H9 (cell line): ENCODE data around the gene CDH4. TPM values are rescaled to one million over a fixed set of nuclear protein-coding genes. Genes with fewer than 3 reads are reported as not detected.

Experiments used
- DNase-seq: peaks from one replicate; pipeline ENCODE4 v3.0.0-alpha.2; 2017
- H2AFZ ChIP-seq: one replicate; pipeline ENCODE4 v1.6.1; 2013; ENCODE audit warnings: mild to moderate bottlenecking, low read length, control low read depth, moderate library complexity
- H2AK5ac ChIP-seq: 2 replicates; pipeline ENCODE4 v1.6.1; 2013; ENCODE audit warnings: low read length, control low read depth, mixed read lengths; ENCODE audit not compliant: insufficient read length
- H2BK120ac ChIP-seq: one replicate; pipeline ENCODE4 v1.6.1; 2013; ENCODE audit warnings: low read depth, mild to moderate bottlenecking, low read length, control low read depth, inconsistent platforms; ENCODE audit not compliant: poor library complexity, severe bottlenecking
- H2BK12ac ChIP-seq: 2 replicates; pipeline ENCODE4 v1.6.1; 2013; ENCODE audit warnings: low read length, control low read depth, mixed read lengths, low read depth; ENCODE audit not compliant: insufficient read length
- H2BK15ac ChIP-seq: 2 replicates; pipeline ENCODE4 v1.6.1; 2013; ENCODE audit warnings: low read depth, low read length, control low read depth
- H2BK20ac ChIP-seq: one replicate; pipeline ENCODE4 v1.6.1; 2013; ENCODE audit warnings: low read depth, mild to moderate bottlenecking, low read length, control low read depth, inconsistent platforms; ENCODE audit not compliant: poor library complexity, severe bottlenecking
- H2BK5ac ChIP-seq: 2 replicates; pipeline ENCODE4 v1.6.1; 2013; ENCODE audit warnings: low read length, control low read depth, mixed read lengths; ENCODE audit not compliant: insufficient read length
- H3K14ac ChIP-seq: 2 replicates; pipeline ENCODE4 v1.6.1; 2013; ENCODE audit warnings: low read length, control low read depth; ENCODE audit not compliant: insufficient read depth
- H3K18ac ChIP-seq: 2 replicates; pipeline ENCODE4 v1.6.1; 2013; ENCODE audit warnings: low read depth, mild to moderate bottlenecking, mixed read lengths, low read length, control low read depth; ENCODE audit not compliant: insufficient read length
- H3K23ac ChIP-seq: 2 replicates; pipeline ENCODE4 v1.6.1; 2013; ENCODE audit warnings: low read length, control low read depth, mixed read lengths, low read depth; ENCODE audit not compliant: insufficient read length
- H3K23me2 ChIP-seq: 2 replicates; pipeline ENCODE4 v1.6.1; 2013; ENCODE audit warnings: low read depth, mild to moderate bottlenecking, mixed read lengths, low read length, control low read depth; ENCODE audit not compliant: insufficient read length, poor library complexity, severe bottlenecking
- H3K27ac ChIP-seq: 2 replicates; pipeline ENCODE4 v1.5.1; 2013; ENCODE audit warnings: low read length, control low read depth, mixed read lengths, low read depth; ENCODE audit not compliant: insufficient read length
- H3K27me3 ChIP-seq: 2 replicates; pipeline ENCODE4 v1.6.1; 2013; ENCODE audit warnings: low read length, control low read depth, inconsistent platforms; ENCODE audit not compliant: insufficient read depth
- H3K4ac ChIP-seq: 2 replicates; pipeline ENCODE4 v1.6.1; 2013; ENCODE audit warnings: low read depth, mild to moderate bottlenecking, control low read depth, inconsistent platforms, low read length, moderate library complexity
- H3K4me1 ChIP-seq: 2 replicates; pipeline ENCODE4 v1.6.1; 2013; ENCODE audit warnings: low read length, control low read depth, inconsistent platforms; ENCODE audit not compliant: insufficient read depth
- H3K4me2 ChIP-seq: 2 replicates; pipeline ENCODE4 v1.6.1; 2013; ENCODE audit warnings: low read length, control low read depth, mixed read lengths; ENCODE audit not compliant: insufficient read length, insufficient read depth
- H3K56ac ChIP-seq: 2 replicates; pipeline ENCODE4 v1.6.1; 2013; ENCODE audit warnings: low read depth, mild to moderate bottlenecking, mixed read lengths, low read length, control low read depth; ENCODE audit not compliant: insufficient read length
- H3K79me1 ChIP-seq: 2 replicates; pipeline ENCODE4 v1.6.1; 2013; ENCODE audit warnings: low read depth, mild to moderate bottlenecking, moderate library complexity, low read length, control low read depth, inconsistent platforms; ENCODE audit not compliant: insufficient read depth, poor library complexity, severe bottlenecking
- H3K79me2 ChIP-seq: 2 replicates; pipeline ENCODE4 v1.6.1; 2013; ENCODE audit warnings: low read length, control low read depth, inconsistent platforms; ENCODE audit not compliant: insufficient read depth
- H3K9ac ChIP-seq: 2 replicates; pipeline ENCODE4 v1.6.1; 2013; ENCODE audit warnings: low read length, control low read depth, mixed read lengths; ENCODE audit not compliant: insufficient read length; ENCODE audit errors: extremely low read depth
- H3K9me3 ChIP-seq: one replicate; pipeline ENCODE4 v1.6.1; 2013; ENCODE audit warnings: low read depth, low read length, inconsistent platforms; ENCODE audit not compliant: control insufficient read depth
- H3T11ph ChIP-seq: one replicate; pipeline ENCODE4 v1.6.1; 2013; ENCODE audit warnings: mild to moderate bottlenecking, low read length, control low read depth, inconsistent platforms
- H4K20me1 ChIP-seq: one replicate; pipeline ENCODE4 v1.6.1; 2013; ENCODE audit not compliant: control insufficient read depth, insufficient read length, insufficient read depth
- H4K5ac ChIP-seq: 2 replicates; pipeline ENCODE4 v1.6.1; 2013; ENCODE audit warnings: low read depth, mild to moderate bottlenecking, mixed read lengths, low read length, control low read depth; ENCODE audit not compliant: insufficient read length
- H4K8ac ChIP-seq: replicated peaks from 2 replicates; pipeline ENCODE4 v1.6.1; 2013; ENCODE audit warnings: low read length, control low read depth, mixed read lengths, low read depth; ENCODE audit not compliant: insufficient read length
- H4K91ac ChIP-seq: 2 replicates; pipeline ENCODE4 v1.6.1; 2013; ENCODE audit warnings: low read depth, mild to moderate bottlenecking, moderate library complexity, mixed read lengths, low read length, control low read depth; ENCODE audit not compliant: insufficient read length
- H3K27ac Mint-ChIP-seq, 3 experiments: 2 replicates in 2 of 3; 3 replicates in 1 of 3; pipeline ENCODE4 v1.8.0; 2020 to 2021; ENCODE audit warnings: mixed read lengths in 3 of 3, mild to moderate bottlenecking in 1 of 3, moderate library complexity in 1 of 3
- H3K27me3 Mint-ChIP-seq: 2 replicates; pipeline ENCODE4 v1.8.0; 2021; ENCODE audit warnings: low read depth, mild to moderate bottlenecking, moderate library complexity, mixed read lengths
- H3K36me3 Mint-ChIP-seq, 3 experiments: 2 replicates in 2 of 3; 3 replicates in 1 of 3; pipeline ENCODE4 v1.8.0; 2020 to 2021; ENCODE audit warnings: low read depth in 3 of 3, mixed read lengths in 3 of 3; ENCODE audit not compliant: insufficient read depth in 1 of 3
- H3K4me1 Mint-ChIP-seq, 2 experiments: 2 replicates each; pipeline ENCODE4 v1.8.0; 2020; ENCODE audit warnings: mixed read lengths in 2 of 2
- H3K4me3 Mint-ChIP-seq, 2 experiments: 2 replicates in 1 of 2; 3 replicates in 1 of 2; pipeline ENCODE4 v1.8.0; 2020 to 2021; ENCODE audit warnings: mild to moderate bottlenecking in 2 of 2, mixed read lengths in 2 of 2, moderate library complexity in 1 of 2
- H3K9me3 Mint-ChIP-seq, 2 experiments: 2 replicates in 1 of 2; 3 replicates in 1 of 2; pipeline ENCODE4 v1.8.0; 2020; ENCODE audit warnings: mild to moderate bottlenecking in 2 of 2, mixed read lengths in 2 of 2, moderate library complexity in 1 of 2
- CTCF ChIP-seq: fragments of 200-600 bp; sonication (generic); conservative IDR thresholded peaks from 3 replicates; pipeline ENCODE4 v1.8.0; 2021; ENCODE audit warnings: antibody characterized with exemption, mild to moderate bottlenecking
- WGBS: extraction: QIAGEN DNeasy Blood & Tissue Kit; methylation state at CpG from one replicate; pipeline ENCODE4 v1.1.7; 2013; ENCODE audit warnings: missing lambda C conversion rate, low lambda C conversion rate, mixed read lengths; ENCODE audit not compliant: insufficient read length; ENCODE audit errors: extremely low coverage; 5-methylcytosine and 5-hydroxymethylcytosine counted together
- total RNA-seq: library from RNA; stranded (reverse); gene quantifications from 2 replicates; pipeline ENCODE4 v1.2.1, GENCODE V29; 2021

Gene CDH4
- total RNA-seq, 1 experiment from 2014 or later, result 3.0 TPM

DNA sequence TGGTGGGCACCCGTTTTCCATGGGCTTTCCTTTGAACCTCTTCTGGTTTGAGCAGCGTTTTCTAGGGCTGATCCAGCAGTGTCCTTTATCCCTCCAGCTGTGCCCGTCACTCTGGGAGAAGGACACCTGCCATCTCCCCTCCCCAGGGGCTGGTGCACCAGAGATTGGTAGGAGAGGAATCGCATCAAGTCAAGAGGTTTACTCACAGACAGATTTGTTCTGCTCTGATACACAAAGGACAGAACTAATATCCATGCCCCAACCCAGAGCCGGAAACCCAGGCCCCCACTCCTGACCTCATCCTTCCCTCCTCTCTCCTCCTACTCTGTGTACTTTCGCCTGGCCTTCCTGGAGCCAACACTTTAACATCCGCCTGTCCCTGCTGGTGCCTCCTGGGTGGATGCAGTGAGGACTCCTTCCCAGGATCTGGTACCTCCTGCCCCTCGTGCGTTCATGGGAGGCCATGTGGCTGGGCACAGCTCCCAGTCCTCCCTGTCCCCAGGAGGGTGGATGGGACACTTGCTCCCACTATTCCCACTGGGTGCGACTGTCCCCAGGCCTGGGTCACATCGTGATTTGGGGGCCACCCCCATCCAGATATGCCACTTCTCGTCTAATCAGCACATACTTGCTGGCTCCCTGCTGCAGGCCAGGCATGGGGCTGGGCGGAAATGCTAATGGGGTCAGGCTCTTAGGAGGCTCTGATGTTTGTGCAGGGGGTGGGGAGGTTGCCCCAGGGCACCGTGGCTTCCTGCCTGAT lies 286.3 kb downstream of the CDH4 start:
- no peak overlapping the region for H2BK120ac ChIP-seq
- H3K4me3 Mint-ChIP-seq, result no peak overlapping the region
- H4K5ac ChIP-seq, result no peak overlapping the region
- no peaks in the 10 kb centered on the region for H3K4me1 ChIP-seq
- peaks cover 0 to 4% (median 0%) of the 10 kb centered on the region in 3 experiments; a peak in 1 of 7 replicates for H3K36me3 Mint-ChIP-seq
- no peak overlapping the region for H3K18ac ChIP-seq
- H3K27ac Mint-ChIP-seq, result no peak overlapping the region
- no peak overlapping the region for H3K56ac ChIP-seq
- H4K20me1 ChIP-seq, result no peaks in the 10 kb centered on the region
- no peak overlapping the region for H2BK5ac ChIP-seq
- H4K91ac ChIP-seq, result no peak overlapping the region
- no peaks in the 10 kb centered on the region; a peak in 1 of 5 replicates for H3K9me3 Mint-ChIP-seq
- H4K8ac ChIP-seq, result no peak overlapping the region
- no peak for TF ChIP-seq CTCF
- WGBS, result no CpG with 5 or more reads among the region's 14 CpGs
- H2BK15ac ChIP-seq, result no peak overlapping the region
- no peak overlapping the region; the same call in 1 of the 2 replicates for H3K14ac ChIP-seq
- H3K79me1 ChIP-seq, result no peaks in the 10 kb centered on the region
- no peak overlapping the region for H3K23ac ChIP-seq
- H2AK5ac ChIP-seq, result no peak overlapping the region
- H2BK20ac ChIP-seq, result no peak overlapping the region
- H3K9ac ChIP-seq, result no peak overlapping the region
- no peak overlapping the region for H2AFZ ChIP-seq
- H3K23me2 ChIP-seq, result no peaks in the 10 kb centered on the region
- H3K79me2 ChIP-seq, result no peaks in the 10 kb centered on the region
- no peak overlapping the region for H3K4ac ChIP-seq
- H3K4me1 Mint-ChIP-seq, result peaks cover 2 to 3% of the 10 kb centered on the region in 2 experiments; a peak in 2 of 4 replicates
- H3K9me3 ChIP-seq, result no peaks in the 10 kb centered on the region
- H3K27ac ChIP-seq, result no peak overlapping the region
- H3K27me3 Mint-ChIP-seq, result peaks cover 35% of the 10 kb centered on the region
- no peak for DNase-seq
- no peaks in the 10 kb centered on the region for H3K27me3 ChIP-seq
- H3T11ph ChIP-seq, result no peak overlapping the region
- no peak overlapping the region for H2BK12ac ChIP-seq
- no peak overlapping the region for H3K4me2 ChIP-seq
